Occipital lobe (tissue), 2 donors: ENCODE measurements around the gene PTPRM. TPM values are rescaled to one million over a fixed set of nuclear protein-coding genes. Genes with fewer than 3 reads are reported as not detected.
"Not testable (repeated sequence)": the region's sequence is repeated elsewhere in the genome, so short reads cannot be mapped to it uniquely, and the experiment has no call there.

Experiments
- DNase-seq: peaks from one replicate; lab custom pipeline; 2025; lab: John Stamatoyannopoulos, UW
- total RNA-seq: library from RNA; depleted of rRNA; stranded (reverse); fragments of >200 nt; gene quantifications from one replicate; pipeline ENCODE4 v1.2.3, GENCODE V29; 2014

The PTPRM gene
- total RNA-seq, 1 donor from 2014 or later, result 45.4 TPM

DNA sequence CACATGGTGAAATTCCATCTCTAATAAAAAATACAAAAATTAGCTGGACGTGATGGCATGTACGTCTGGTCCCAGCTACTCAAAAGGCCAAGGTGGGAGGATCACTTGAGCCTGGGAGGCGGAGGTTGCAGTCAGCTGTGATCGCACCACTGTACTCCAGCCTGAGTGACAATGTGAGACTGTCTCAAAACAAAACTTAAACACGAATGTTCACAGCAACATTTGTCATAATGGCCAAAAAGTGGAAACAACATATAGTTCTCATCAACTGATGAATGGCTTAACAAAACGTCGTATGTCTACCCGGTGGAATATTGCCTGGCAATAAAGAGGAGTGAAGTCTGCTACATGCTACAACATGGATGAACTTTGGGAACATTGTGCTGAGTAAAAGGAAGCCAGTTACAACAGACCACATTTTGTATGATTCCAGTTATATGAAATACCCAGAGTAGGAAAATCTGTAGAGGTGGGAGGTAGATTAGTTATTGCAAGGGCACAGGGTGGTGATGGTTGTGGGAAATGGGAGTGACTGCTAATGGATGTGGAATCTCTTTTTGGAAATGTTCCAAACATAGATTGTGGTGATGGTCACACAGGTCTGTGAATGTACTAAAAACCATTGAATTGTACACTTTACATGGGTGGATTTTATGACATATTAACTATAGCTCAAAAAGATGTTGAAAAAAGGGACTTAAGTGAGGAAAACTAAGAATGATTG, 478.2 kb downstream of the PTPRM start:
- DNase-seq, result no peak

DNA sequence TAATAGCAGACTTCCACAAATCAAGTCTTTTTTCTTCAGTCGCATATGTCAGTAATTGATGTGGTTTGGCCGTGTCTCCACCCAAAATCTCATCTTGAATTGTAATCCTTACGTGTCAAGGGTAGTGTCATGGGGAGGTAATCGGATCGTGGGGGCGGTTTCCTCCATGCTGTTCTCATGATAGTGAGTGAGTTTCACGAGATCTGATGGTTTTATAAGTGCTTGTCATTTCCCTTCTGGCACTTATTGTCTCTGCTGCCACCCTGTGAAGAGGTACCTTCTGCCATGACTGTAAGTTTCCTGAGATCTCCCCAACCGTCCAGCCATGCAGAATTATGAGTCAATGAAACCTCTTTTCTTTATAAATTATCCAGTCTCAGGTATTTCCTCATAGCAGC, 478.8 kb downstream of the PTPRM start:
- DNase-seq, result no peak

DNA sequence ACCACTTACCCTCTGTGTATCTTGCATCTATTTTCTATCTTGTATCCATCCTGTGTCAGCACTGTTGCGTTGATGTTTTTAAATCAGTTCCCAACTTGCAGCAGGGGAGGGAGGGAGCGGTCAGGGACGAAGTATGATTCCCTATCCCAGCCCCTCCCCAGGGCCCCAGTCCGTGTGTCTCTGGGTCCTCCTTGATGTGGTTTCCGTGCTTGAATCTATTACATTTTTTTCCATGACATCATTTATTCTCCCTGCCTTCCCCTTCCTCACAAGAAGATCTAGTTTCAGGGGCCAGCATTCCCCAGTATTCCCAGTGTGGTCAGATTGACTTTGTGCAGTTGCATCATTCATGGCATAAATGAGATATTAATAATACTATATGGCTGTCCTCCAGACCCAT, 479.3 kb downstream of the PTPRM start:
- no peak for DNase-seq

DNA sequence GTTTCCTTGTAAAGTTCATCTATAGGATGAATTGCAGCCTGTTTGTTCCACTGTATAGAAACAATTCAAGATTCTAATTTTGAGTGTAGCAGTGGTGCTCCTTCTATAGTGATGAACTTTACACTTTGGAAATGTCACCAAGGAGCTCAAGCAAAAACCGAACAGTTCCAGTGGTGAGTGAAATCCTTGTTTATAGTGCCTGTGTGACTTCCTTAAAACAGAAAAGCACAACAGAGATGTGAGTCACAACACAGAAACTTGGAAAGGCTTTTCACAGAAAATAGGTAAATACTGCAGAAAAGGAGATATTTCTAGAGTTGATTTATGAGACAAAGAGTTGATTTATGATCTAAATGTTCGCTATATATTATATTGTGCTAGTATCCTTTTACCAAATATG, 482.0 kb downstream of the PTPRM start:
- no peak for DNase-seq

DNA sequence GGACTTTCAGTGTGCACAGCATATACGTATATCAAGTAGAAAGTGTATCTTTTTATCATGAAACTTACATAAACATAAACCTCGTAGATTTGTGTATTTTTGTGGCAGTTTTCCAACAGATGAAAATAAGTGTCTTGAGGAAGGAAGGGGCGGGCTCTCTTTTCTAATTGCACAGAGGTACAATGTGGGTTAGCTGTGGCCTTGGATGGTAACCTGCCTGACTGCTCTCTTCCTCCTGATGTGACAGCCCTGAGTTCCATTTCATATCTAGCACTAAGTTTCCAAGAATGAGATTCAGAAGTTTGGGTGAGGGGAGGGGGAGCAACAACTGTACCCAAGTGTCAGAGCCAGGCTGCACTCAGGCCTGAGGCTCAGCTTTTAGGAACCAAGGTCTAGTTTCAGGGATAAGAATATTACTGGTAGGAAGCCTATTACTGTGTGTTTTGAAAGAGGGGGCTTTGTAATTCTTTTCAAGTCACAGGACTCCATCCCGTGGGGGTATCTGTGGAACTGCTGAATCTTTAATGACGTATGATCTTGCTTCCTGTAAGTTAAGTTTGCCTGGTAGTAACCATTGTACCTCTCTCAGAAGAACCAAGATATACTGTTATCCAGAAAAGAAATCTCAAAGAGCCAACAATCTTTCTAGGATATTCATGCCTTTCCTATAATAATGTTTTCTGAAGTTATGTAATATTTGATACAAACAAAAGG, 483.7 kb downstream of the PTPRM start:
- DNase-seq, result no peak

DNA sequence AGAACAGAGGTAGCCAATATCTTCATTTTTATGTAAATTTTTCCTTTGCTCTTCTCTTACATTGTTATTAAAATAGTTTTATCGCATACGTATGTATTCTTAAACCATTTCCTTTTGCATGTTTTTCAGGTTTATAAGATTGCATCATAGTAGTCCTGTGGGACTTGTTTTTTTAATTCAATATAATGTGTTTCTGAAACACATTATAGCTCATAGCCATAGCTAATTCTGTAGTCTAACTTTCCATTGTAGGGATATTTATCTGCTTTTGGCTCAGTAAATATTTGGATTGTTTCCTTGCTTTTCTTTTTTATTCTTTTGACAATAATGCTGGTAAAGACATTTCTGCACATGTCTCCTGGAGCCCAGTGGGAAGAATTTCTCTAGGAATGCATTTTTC, 484.3 kb downstream of the PTPRM start:
- no peak for DNase-seq

DNA sequence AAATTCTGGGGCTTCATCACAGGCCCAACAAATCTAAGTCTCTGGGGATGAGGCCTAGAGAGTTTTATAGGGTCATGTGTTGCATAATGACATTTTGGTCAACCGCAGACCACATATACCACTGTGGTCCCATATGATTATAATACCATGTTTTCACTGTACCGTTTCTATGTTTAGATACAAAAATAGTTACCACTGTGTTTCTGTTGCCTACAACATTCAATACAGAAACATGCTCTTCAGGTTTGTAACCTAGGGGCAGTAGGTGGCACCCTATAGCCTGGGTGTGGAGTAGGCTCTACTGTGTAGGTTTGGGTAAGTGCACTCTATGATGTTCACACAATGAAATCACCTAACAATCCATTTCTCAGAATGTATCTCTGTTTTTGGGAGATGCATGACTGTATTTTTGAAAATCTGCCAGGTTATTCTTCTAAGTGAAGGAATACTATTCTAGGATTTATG, 485.2 kb downstream of the PTPRM start:
- DNase-seq, result no peak

DNA sequence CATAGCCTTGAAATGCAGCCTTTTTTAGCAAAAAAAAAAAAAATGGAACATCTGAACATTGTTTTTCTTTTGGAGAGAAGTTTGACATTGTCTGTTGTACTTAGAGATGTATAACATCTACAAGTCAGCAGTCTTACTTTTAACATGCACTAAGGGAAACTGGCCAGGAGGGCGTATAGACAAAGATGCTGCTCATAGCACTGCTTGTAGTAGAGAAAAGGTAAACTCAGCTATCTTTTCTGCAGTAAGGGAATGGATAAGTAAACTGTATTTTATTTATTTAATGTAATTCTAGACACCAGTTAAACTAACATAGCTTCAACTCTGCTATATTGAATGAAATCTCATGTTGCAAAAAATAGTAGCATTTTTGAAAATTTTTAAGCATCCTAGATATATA, 489.6 kb downstream of the PTPRM start:
- no peak for DNase-seq

DNA sequence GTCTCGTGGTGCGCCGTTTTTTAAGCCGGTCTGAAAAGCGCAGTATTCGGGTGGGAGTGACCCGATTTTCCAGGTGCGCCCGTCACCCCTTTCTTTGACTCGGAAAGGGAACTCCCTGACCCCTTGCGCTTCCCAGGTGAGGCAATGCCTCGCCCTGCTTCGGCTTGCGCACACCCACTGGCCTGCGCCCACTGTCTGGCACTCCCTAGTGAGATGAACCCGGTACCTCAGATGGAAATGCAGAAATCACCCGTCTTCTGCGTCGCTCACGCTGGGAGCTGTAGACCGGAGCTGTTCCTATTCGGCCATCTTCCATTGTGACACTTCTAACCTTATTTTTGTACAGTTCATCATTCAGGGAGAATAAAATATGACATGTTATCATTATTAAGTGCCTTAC, 496.0 kb downstream of the PTPRM start:
- DNase-seq, result not testable (repeated sequence)

DNA sequence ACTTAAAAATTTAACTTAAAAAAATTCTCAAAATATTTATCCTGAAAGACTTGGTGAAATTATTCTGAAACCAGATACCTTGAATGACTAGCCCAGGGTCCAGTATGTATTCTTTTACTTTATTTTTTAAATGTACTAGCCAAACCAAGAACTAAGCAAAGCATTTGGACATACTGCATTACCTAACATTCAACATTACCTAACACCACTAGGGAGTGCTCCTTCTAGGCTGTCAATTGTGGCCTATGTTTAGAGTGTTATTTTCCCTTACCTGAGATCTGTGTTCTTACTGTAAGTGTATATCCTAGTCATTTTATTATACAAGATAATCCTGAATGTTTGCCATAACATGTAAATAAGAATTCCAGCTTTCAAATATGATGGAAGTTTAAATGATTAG, 496.6 kb downstream of the PTPRM start:
- no peak for DNase-seq

DNA sequence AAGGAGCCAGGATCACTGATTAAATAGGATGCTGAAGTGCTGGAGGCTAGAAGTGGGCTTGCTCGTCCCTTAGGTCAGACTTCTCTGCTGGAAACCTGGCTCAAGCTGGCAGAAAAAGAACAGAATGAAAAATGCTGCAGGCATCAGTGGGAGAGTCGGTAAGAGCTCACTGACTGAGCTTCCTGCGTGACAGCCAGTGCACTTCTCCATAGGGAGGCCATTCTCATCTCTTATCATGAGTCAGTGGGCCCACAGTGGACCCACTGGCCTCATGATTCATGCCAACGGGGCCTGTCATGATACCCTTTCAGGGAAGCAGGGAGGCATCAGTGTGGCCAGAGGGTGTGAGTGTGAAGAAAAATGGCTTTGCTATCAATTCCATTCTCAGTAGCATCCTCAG, 498.2 kb downstream of the PTPRM start:
- no peak for DNase-seq

DNA sequence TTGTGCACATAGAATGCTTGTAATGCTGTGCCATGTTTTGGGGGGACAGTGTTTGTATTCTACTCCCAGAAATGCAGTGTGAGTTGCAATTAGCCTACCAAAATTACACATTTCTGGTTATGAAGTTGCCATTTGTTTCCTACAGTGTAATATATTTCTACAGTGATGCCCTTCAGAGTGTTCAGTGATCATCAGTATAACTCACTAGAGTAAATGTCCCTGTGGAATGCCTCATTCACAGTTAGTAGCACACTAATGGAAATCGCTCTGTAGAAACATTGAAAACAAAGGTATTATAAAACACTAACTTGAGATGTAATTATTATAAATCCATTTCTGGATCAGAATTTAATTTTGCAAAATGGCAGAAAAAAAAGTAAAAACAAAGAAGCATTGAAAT, 498.7 kb downstream of the PTPRM start:
- DNase-seq, result no peak

DNA sequence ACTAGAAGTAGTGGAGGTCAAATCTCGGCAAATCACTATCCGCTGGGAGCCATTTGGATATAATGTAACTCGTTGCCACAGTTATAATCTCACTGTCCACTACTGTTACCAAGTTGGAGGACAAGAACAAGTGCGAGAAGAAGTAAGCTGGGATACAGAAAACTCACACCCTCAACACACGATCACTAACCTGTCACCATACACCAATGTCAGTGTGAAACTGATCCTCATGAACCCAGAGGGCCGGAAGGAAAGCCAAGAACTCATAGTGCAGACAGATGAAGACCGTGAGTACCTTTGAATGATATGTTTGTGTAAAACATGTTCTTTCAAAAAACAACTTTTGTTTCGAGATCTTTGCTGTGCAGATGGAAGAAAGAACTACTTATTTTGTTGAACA, 502.6 kb downstream of the PTPRM start:
- no peak for DNase-seq

DNA sequence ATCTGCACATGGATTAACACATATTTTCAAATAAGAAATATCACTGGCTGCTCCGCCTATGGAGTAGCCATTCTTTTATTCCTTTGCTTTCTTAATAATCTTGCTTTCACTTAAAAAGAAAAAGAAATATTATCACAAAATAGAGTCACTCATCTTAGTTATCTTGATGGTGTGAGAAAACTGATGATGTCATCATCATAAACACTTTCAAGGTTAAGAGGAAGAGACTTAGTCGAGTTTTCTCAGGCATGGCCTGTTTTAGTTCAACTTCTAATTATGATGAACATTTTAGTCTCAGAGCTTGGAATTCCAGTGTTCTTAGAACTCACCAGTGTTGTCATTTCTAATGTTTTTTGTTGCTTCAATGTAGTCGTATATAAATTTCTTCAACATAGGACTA, 506.1 kb downstream of the PTPRM start:
- no peak for DNase-seq

DNA sequence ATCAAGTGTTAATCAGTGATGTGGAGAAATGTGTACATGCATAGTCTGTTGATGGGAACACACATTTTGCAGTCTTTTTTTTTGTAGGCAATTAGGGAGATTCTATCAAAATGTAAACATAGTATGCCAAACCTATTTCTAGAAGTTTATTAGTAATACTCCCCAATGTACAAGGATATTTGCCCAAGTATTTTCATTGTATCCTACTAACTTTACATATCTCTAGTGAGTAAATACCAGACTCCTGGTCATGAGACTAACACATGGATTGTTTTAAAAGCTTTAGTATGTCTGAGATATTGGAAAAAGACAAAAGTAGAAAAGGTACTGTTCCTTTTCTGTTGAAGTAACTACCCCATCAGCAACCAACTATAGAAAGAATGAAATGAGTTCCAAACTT, 513.0 kb downstream of the PTPRM start:
- no peak for DNase-seq

DNA sequence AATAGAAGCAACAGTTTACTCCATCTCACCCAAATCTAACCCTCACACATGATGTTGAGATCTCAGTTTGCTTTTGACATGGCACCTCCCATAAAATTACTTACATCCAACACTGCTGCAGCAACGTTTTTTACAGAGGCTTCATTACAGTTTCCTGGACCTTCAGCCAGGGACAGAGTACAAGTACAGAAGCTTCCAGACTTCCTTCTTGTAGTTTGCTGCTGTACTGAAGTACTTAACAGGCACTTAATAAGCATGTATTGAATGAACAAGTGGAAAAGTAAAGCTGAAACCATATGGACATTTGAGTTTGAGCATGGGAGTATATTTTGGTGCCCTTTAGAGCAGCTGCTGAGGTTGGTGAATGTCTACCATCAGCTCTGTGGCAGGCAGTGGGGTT, 514.2 kb downstream of the PTPRM start:
- no peak for DNase-seq

DNA sequence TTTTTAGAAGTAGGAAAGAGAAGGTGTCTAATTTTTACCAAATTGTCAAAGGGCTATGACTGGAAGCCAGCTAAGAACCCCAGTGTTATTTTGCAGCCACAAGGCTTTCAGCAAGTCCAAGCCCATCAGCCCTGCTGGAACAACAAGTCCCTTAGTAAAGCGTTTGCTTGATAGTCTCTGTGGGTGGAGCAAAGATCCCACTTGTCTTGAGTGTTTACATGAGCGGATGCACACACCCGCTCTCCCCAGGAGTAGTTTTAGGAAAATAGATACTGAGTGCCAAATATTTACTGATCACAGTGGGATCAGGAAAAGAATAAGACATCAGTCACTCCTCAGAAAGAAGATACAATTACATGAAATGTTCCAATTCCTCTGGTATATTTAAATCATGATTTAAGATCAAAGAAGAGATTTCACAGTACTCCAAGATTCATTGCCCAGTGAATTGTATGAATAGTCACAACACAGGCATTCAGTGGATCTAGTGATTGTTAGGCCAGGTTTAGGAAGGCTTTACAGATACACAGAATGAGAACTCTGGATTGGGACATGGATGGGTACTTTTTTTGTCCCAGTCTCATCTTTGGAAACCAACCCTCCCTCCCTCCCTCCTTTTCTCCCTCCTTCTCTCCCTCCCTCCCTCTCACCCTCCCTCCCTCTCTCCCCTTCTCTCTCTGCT, 514.9 kb downstream of the PTPRM start:
- no peak for DNase-seq

DNA sequence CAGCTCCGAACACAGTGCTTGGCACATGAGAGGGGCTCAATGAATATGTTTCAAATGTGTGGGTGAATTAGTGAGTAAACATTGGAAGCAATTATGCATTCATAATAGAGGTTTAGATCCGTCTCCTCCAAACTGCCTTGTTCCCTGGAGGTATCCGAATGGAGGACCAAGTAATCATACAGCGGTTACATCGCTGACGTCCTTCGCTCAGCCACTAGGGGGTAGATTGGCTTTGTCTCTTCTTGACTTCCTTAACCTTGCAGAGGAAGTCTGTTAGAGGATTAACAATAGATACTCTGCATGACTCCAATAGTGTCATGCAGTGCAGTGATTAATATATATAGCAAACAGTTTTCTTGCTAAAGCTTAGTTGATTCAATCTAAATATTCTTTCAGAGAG, 517.0 kb downstream of the PTPRM start:
- DNase-seq, result no peak

DNA sequence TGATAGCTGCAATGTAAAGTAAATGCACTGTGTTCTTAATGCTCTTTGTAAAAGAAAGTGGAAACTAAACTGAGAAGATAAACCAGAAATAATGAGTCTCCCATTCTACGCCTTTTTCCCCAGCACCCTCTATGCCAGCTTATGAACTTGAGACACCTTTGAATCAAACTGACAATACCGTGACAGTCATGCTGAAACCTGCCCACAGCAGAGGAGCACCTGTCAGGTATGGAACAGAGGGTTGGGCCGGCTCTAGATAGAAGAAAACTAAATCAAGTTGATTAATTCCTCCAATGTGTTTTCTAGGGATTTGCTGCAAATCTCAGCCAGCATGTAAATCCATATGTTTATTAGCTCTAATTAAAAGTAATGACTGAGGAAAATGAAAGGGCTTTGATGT, 521.5 kb downstream of the PTPRM start:
- no peak for DNase-seq

DNA sequence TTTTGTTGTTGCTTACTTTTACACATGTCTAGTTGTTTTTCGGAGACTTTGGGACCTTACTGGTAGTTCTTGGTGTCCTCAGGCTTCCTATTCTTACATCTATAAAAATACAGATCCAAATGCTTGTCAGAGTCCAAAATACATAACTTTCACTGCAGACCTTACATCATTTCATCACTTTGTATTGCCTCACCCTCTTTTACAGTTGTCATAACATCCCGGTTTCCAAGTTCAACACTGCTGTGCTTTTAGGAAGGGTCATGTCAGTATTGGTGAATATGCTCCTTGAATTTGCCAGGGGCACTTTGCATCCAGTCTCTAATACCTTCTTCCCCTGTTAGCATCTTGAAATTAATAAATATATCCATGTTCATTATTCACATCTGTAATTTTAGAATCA, 523.9 kb downstream of the PTPRM start:
- no peak for DNase-seq

DNA sequence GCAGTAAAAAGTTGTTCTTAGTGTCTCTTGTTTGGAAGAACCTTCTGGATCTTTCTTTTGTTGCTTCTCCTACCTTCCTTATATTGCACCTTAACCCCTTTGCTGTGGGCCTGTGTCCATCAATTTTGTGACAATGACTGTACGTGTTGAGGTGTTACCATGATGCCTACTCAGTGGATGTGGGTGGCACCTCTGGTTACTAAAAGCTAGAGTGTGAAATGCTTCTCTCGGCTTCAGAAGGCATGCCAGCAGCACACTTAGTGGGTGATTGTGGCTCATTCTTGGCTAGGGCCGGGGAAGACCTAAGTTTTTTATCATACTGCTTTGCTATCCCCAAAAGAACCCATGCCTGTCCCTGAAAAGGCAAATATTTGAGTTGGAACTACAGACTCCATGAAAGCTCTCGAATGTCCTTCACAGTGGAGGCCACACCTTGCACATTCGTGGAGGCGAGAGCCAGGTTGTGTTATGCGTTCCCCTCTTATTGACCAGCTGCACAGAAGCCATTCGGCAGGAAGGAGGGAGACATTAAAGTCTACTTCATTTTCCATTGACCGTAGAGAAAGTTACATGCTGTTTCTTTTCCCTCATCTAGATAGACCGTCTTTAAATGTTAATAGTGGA, 528.9 kb downstream of the PTPRM start:
- DNase-seq, result no peak

DNA sequence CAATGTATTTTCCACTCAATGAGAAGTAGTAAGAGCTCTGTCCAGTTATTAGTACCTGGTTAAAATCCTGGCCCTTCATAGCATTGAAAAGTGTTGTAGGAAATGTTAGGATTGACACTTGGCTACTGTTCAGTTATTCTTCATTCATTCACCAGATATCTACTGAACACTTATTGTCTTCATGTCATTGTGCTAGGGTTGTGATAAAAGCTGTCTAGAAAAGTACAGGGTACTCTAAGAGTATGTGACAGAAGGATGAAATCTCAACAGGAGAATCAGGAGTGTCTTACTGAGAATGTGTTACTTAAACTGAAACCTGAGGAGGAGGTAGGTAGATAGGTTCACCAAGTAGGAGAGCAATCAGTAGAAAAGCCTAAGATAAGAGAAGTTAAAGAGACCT, 530.3 kb downstream of the PTPRM start:
- DNase-seq, result no peak
